Stimulated activated CD4-positive, alpha-beta T cell treated with anti-CD3 and anti-CD28 coated beads, Interleukin-1b, Interleukin-23, amount 100 ng/mL, for 1 hour (primary cell): Measurements from ENCODE around the gene CSTF1.
"Not testable (repeated sequence)": the region's sequence is repeated elsewhere in the genome, so short reads cannot be mapped to it uniquely, and the experiment has no call there.

Source experiments
- DNase-seq, 2 donors: peaks; one replicate each; pipeline ENCODE4 v3.0.0-alpha.2; 2020; ENCODE audit warnings: low read depth in 2 of 2

The CSTF1 gene

DNA sequence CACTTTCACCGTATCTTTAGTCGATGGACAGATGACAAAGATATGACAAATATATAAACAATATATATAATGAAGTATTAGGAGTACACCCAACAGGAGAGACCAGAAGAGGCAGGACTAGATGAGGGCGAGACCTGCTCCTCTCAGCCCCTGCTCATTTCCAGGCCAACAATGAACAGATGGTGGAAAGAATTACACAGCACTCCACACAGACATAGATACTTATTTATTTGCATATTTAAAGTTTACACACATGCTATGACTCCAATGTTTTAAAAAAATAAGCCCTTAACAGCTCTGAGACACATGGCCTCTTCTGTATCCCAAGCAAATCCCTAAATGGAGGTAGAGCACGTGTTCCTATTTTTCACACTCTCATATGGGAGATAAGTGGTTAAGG, 23.3 kb upstream of the CSTF1 start:
- no peak for DNase-seq

DNA sequence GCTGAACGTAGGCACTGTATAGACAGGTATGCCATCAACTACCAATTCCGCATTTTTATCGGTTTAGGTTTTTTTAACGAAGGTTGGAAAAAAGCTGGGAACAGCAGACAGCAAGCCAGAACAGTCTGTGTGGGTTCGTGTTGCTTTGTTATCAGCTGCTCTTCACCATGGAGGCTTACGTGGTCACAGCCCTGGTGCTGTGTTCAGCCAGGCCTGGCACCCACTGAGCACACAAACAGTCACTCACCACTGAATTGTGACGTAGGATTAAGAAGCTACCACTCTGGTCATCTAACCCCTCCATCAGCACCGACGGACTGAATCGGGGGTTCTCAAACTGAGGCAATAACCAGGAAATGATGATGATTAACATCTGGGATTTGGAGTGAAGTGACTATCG, 20.5 kb upstream of the CSTF1 start:
- no peak for DNase-seq

DNA sequence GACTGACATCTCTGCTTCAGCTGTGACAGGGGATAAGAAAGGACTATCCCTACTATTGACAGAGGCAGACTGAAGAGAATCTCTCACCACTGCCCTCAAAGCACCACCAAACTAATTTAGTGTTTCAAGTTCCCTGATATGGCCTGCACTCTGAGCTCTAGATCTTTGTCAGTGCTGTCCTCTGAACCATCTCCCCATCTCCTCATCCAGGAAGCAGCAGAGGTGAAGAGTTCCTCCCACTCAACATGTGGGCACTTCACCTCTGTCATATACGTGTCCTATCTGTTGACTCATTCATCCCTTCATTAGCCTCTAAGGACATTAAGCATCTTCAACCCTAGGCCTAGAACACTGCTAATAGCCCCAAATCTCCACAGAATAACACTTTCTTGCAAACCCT, 19.6 kb upstream of the CSTF1 start:
- no peak for DNase-seq

DNA sequence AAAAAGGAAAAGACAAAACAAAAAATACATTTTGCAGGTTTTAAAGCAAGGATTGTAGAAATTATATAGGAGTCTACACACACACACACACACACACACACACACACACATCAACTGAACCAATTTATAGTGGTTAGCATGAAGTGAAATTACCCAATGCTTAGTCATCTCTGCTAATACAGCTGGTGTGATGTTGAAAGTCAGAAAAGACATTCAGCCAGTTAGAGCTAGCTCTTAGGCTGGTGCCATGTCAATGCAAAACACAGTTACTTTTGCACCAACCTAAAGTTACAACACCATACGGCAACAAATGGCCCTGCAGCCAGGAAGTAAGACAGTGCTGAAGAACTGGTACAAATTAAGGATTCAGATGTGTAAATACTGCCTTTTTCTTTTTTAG, 18.5 kb upstream of the CSTF1 start:
- DNase-seq: no peak

DNA sequence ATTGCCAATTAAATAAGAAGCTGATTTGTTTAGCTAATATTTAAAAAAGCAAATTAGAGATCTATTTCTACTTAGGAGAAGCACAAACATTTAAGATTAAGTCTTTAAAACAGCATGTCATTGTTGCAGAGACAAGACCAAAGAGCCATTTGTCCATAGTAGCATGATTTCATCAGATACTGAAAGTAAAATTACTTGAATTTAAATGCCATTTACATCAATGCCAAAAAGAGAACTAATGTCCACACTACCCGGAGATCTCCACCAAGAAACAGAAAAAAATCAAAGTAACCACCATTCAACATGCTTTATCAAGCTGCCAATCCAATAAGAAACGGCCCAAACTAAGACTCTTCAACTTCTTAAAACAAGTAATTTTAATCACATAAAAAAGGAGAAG, 16.1 kb upstream of the CSTF1 start:
- no peak for DNase-seq

DNA sequence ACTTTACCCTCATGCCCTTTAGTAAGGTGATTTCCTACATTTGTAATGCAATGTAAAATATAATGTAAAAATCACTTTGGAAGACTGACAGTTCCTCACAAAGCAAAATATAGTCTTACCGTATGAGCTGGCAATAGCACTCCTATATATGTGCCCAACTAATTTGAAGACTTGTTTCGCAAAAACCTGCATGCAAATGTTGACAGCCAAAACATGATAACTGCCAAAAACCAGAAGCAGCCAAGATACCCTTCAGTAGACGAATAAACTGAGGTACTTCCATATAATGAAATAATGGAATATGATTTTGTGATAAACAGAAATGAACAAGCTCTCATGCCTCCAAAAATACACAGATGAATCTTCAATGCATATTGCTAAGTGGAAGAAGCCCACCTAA, 14.1 kb upstream of the CSTF1 start:
- DNase-seq: no peak

DNA sequence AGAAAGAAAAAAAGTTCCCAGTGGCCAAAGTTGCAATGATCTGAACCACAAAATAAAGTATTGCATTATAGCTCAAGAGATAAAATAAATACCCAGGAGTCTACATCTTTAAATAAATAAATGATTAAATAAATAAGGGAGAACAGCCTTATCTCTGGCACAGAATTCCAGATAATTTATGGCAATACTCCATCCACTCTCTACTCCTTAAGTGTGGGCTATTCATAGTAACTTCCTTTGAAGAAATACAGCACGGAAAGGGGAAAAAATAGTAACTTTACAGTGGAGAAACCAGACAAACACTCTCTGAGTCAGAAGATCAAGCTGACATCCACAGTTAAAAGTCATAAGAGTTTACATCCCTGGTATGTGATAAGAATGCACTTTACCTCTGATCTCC, 12.1 kb upstream of the CSTF1 start:
- DNase-seq: no peak

DNA sequence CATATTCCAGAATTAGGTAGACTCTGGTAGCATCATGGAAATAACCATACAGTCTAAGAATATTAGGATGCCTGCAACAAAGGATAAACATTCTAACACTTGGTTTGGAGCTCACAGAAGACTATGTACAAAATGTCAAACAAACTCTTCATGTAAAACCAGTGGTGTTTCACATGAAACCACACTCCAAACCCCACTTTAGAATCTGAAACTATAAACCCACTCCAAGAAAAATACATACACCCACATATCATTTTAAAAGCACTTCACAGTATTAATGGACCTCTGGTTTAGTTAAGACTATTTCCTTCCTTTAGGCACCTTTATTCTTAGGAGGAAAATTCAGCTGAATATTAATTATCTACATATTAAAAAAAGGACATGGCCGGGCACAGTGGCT, 10.9 kb upstream of the CSTF1 start:
- DNase-seq: no peak

DNA sequence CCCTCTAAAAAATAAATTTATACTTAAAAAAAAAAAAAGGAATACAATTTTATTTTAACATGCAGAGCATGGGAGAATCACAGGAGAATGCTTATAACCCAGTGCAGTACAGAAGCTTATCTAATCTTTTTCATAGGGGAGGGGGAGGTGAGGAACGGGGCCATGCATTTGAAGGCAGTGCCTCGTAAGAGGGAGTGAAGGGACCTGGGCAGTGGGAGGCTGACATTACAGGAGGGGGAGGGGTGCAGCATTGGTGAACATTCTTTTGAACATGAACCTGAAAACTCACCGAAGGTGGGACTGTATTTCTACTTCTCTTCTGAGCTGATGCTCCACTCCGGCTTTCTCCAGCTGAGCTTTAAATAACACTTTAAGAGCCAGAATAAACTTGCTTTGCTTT, 9.7 kb upstream of the CSTF1 start:
- DNase-seq: no peak

DNA sequence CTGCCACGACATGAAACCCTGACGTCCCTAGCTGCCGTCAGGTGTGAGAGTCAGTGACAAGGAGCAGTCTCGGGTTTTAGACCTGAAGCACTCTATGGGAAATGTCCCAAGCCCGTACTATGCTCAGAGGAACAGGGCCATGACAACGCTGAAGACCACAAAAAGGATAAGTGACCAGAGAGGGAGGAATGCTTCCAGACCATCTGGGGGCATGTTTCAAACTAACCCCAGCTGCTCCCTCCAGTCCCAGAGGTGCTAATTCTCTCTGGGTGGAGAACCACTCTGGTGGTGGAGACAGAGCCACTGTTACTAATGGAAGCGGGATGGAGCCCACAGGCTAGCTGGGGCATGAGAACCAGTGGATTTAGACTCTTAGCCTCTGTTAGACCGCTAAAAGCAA, 9.1 kb upstream of the CSTF1 start:
- DNase-seq: no peak

DNA sequence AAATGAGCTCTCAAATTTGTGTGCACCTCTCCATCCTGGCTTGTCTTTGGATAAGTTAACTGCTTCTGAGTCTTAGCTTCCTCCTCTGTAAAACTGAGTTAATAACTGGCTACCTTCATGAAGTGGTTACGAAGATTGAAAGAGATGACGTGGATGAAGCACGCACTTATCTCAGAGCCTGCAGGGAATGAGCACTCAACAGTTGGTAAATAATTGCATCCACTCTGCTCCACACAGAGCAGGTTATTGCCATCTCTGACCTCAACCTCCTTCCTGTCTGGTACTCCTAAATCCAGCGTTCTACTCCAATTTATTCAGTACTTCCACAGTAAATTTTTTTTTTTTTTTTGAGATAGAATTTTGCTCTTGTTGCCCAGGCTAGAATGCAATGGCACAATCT, 7.3 kb upstream of the CSTF1 start:
- DNase-seq: no peak

DNA sequence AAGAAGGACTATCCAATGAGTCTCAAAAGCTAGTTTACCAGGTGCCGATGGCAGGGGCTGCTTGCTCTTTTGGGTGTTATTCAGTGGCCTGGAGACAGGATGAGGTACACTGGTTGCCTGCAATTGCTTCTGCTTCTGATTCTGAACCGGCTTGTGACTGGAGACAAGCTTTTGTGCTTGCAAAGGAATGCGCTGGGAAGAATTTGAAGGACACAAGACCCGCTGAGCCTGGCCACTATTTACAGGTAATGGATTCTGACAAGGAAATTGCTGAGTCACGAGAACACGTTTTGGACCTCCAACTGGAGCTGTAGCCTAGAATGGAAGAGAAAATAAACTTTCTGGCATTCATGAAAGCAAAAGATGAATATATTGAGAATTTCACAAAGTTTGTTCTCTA, 6.2 kb upstream of the CSTF1 start:
- DNase-seq: no peak

DNA sequence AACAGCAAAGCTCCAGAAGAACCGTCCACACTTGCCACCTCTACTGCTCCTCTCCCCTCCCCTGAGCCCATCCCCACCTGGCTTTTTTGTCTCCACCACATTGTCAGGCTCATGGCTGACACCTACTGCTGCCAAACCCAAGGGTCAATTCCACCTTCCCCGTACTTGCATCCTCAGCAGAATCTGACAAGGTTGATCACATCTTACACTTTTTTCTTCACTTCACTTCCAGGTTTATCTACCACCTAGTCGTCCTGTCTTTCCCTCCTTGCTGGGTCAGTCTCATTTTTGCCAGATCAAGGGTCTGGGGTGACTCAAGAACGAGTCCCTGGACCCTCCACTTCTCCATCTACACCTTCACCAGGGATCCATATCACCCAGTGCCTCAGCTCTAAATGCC, 3.6 kb upstream of the CSTF1 start:
- DNase-seq: no peak

DNA sequence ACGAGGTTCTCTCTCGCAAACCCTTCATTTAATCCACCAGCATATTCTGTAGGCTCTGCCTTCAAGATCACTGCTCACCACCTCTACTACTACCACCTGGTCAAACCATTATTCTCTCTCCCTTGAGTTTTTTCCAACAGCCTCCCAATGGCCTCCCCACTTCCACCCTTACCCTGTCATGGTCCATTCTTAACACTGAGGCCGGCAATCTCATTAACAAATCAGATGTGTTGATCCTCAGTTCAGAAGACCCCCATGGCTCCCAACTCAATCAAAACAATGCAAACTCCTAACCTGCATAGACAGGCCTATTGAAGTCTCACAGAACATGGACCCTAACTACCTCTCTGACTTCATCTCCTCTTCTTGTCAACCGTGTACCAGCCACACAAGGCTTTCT, 2.6 kb upstream of the CSTF1 start:
- DNase-seq: no peak

DNA sequence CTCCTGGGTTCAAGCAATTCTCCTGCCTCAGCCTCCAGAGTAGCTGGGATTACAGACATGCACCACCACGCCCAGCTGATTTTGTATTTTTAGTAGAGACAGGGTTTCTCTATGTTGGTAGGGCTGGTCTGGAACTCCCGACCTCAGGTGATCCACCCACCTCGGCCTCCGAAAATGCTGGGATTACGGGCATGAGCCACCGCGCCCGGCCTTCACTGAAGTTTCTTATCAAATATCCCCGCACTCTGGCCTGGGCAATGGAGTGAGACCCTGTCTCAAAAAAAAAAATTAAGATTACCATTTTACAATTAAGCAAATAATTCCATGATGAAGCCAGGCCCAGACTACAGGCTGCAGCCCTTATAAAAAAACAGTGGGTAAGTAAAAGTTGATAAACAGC, 2.0 kb upstream of the CSTF1 start:
- DNase-seq: not testable (repeated sequence)

DNA sequence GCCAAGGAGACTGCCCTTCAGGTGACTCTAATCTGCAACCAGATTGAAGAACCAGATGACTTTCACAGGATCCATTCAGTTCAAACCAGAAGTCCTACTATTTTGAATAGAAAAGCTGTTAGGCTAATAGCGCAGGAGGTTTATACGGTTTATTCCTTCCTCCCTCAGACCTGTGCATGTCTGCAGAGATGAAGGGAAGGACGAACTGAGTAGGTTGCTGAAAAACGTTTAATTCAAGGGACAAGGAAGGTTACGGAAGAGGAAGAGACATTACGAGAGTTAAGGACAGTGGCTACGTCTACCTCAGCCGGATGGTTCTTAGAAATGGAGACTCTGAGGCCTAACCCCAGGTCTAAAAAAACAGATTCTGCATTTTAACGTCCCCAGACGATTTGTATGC, 1.4 kb upstream of the CSTF1 start:
- DNase-seq: no peak

DNA sequence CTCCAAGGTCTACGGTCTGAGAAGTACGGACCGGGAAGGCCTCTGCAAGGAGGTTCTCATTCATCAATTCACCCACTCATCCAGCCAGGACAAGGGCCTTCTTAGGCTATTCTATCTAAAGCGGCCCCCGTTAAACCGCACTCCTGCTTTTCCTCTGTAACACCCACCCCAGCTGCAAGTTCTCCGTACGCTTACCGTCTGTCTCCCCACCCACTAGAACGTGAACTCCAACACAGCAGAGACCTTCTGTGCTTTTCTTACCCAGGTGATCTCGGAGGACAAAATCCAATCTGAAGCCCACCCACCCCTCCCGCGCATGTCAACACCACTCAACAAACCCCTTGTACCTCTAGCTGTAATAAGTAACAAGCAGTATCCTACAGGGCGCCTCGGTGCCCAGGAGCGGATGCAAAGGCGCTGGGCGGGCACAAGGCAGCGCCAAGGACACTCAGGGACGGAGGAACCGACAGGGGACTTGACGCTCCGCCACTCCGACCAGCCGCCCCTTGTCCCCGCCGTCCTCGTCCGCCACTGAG, 781 bp upstream of the CSTF1 start:
- DNase-seq: no peak

DNA sequence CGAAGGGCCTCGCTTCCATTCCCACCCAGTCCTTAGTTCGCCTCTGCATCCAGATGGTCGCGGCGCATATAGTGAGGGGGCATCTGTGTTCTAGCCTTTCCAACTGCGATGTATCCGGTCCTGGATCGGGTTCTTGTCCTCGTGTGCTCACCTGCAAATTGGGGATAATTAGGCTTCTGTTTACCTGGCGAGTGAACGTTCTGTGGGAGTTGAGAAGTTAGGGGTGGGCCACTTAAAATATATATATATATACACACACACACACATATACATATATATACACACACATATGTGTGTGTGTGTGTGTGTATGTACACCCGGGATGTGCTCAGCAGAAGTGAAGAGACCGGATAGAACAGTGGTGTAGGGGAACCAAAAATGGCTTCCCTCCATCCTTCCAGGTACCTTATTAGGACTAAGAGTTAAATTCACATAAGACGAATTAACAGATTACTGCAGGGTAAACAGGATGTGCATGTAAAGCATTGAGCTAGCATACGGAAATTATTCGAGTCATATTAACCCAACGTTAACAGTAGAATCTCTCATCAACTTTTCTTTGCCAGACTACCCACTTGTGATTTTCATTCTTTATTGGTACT, 537 bp downstream of the CSTF1 start:
- no peak for DNase-seq

DNA sequence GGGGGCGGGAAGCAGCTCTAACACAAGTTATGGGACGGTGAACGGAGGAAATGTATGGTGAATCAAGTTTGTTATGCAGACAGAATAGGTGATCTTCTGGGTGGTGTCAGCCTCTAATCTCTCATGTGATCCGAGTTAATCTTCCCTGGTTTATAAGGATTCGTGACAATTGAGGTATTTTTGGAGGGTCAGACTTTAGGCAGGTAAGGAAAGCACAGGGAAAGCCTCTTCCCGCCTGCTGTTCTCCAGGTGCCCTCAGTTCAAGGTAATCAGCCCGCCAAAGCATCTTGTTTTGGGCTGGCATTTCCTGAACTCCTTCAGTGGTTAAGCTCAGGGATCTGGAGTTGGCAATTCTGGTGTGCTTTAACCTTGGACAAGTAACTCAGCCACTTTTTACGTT, 1.2 kb downstream of the CSTF1 start:
- DNase-seq: no peak

DNA sequence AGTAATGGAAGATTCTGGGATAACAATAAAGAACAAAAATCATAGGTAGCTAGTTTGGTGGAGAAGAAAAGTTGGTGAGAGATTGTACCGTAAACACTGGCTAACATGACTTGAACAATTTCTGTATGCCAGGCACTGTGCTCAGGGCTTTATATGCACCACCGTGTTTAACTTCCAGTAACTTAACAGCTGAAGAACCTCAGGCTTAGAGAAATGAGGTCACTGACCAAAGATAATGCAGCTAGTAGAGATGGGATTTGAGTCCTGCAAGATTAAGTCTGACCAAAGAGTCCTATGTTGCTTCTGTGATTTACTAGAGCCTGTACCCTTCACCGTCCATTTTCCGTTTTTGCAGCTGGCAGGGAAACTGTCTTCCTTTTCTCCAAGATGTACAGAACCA, 2.7 kb downstream of the CSTF1 start:
- DNase-seq: no peak

DNA sequence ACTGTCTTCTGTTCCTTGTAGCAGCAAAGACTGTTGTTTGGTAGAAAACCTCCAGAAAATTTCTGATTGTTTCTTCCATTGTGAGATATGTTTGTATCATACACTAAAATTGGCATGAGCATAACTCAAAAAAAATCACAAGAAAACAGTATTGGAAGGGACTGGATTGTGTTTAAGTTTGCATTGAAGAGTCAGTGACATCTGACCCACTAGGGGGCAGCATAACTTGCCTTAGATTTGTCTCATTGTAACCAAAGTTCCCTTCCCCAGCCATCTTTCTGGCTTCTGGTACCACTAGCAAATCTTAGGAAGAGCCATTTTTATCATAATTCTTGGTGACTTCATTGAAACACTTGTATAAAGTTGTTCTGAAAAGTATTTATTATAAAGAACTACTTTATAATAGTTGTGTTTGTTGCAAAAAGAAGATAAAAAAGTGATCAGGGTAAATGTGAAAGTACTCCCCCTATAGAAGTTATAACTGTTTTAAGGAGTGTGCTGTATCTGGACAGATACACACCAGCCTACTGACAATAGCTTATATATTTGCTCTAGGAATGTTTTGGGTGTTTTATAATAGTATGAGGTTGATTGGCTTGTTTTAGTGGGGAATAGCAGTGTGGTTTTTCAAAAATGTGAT, 7.7 kb downstream of the CSTF1 start:
- peak in 1 of 2 donors; percentile 32 for DNase-seq

DNA sequence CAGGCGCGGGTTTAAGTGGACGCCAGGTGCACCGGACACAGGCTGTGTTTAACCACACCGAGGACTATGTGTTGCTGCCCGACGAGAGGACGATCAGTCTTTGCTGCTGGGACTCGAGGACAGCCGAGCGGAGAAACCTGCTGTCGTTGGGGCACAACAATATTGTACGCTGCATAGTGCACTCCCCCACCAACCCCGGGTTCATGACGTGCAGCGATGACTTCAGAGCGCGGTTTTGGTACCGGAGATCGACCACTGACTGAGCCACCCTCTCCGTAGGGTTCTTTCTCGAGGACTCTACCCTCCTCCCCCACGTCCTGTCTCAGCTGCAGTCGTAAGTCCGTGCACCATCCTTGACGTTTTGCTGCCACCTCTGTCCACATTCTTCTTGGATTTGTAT, 11.0 kb downstream of the CSTF1 start:
- no peak for DNase-seq

DNA sequence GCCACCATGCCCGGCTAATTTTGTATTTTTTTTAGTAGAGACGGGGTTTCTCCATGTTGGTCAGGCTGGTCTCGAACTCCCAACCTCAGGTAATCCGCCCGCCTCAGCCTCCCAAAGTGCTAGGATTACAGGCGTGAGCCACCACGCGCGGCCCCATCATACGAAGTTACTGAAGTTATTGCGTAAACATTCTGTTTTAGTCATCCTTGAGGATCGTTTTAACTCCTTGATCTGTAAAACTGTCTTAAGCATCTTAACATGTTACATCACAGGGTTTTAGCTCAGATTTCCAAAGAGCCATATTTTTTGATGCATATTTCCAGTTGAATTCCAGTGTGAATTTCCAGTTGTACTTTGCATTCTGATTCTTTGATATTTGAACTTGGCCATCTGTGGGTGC, 12.9 kb downstream of the CSTF1 start:
- not testable (repeated sequence) for DNase-seq

DNA sequence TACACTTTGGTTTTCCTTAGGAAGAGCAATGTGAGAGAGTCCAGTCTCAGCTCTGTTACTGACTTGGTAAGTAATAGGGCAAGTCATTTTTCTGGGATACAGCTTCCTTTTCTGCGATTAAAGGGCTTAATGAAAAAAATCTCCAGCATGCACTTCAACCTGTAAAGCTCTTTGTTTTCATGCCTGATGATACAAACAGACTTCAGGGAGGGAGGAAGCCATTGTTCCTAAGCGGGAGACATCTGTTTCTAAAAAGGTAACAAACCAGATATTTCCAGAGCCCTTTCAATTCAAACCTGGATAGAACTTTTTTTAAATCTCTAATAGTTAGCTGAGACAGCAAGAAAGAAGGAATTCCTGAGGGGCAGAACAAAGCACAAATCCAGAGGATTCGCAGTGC, 14.5 kb downstream of the CSTF1 start:
- no peak for DNase-seq
